ENCODE measurements around the gene LCLAT1. TPM values are rescaled to one million over a fixed set of nuclear protein-coding genes. Genes with fewer than 3 reads are reported as not detected.

LCLAT1 gene
- total RNA-seq, 2 experiments from 2014 or later: 9.2 to 19.6 TPM

DNA sequence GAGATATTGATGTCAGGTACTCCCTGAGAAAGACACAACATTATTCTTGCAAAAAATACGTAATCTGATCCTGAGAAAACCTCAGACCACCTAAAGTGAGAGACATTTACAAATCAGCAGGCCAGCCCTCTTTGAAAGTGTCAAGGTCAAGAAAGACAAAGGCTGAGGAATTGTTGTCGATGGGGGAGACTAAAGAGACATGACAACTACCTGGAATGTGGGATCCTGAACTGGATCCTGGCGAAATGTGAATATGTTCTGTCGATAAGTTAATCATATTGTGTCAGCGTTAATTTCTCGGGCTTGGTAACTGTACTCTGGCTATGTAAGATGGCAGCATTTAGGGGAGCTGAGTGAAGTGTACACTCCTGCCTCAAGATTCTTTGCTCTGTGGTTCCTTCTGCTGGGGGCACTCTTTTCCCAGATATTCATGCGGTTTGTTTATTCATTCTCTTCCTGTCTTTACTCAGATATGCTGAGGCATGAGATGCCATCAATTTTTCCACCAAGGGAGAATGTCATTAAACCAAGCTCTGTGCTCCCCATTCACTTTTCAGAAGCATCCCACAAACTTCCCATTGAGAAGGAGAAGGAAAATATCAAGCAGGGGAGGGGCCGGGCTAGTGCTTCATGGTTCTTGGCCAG lies 205.3 kb downstream of the LCLAT1 start:
- Histone ChIP-seq H2AFZ (ENCODE audit: low read length) (no peak overlapping the region), H3K9me3 (ENCODE audit: low read length) (no peaks in the 10 kb centered on the region), H3K9me2 (ENCODE audit: insufficient read depth, low read length) (no peaks in the 10 kb centered on the region), H3K4me1 (ENCODE audit: insufficient read depth, low read length, poor library complexity, severe bottlenecking) (no peaks in the 10 kb centered on the region), H3K79me2 (ENCODE audit: insufficient read depth, low read depth, low read length) (no peaks in the 10 kb centered on the region), H4K20me1 (ENCODE audit: insufficient read depth, low read length) (no peaks in the 10 kb centered on the region), H3K36me3 (ENCODE audit: insufficient read depth, low read length) (no peaks in the 10 kb centered on the region), H3K4me2 (ENCODE audit: low read length) (no peak overlapping the region), H3K4me3 (ENCODE audit: low read depth, low read length, poor library complexity, severe bottlenecking) (no peak overlapping the region), H3K27ac (ENCODE audit: low read depth, low read length, poor library complexity, severe bottlenecking) (no peak overlapping the region)
- no TSS peak for BruUV-seq (replicated peaks)
- no peak for TF ChIP-seq EZH2phosphoT487 (IDR thresholded peaks at IDR 0.05; ENCODE audit: borderline replicate concordance, low read depth, low read length)
- TF ChIP-seq, protein P1, sequence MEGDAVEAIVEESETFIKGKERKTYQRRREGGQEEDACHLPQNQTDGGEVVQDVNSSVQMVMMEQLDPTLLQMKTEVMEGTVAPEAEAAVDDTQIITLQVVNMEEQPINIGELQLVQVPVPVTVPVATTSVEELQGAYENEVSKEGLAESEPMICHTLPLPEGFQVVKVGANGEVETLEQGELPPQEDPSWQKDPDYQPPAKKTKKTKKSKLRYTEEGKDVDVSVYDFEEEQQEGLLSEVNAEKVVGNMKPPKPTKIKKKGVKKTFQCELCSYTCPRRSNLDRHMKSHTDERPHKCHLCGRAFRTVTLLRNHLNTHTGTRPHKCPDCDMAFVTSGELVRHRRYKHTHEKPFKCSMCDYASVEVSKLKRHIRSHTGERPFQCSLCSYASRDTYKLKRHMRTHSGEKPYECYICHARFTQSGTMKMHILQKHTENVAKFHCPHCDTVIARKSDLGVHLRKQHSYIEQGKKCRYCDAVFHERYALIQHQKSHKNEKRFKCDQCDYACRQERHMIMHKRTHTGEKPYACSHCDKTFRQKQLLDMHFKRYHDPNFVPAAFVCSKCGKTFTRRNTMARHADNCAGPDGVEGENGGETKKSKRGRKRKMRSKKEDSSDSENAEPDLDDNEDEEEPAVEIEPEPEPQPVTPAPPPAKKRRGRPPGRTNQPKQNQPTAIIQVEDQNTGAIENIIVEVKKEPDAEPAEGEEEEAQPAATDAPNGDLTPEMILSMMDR (conservative IDR thresholded peaks at IDR 0.05; ENCODE audit: low read length): no peak
- ChIA-PET POLR2A (interaction anchor here (0.6 kb wide), 1 partner anchor 10 kb away, joined by 4 read pairs; no protein-coding TSS in a partner anchor), CTCF (ENCODE audit: unreplicated experiment) (no interaction called here)
- no peak for DNase-seq (ENCODE audit: low spot score)
- intact Hi-C loops (cut with micrococcal nuclease; ENCODE audit: unreplicated experiment): no loop called here

DNA sequence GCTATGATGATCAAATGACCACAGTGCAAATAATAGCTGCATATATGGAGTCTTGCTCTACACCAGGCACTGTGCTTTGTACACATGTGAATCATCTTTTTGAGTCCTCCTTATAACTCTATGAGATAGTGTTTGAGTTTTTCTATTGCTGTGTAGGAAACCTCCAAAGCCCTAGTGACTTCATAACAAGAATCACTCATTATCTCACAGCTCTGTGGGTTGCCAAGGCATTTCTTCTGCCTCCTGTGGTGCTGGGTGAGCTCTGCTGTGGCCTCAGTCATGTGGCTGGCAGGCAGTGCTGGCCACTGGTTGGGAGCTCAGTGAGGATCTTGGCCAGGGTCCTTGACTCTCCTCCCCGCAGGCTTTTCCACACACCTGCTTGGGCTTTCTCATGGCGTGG lies 206.8 kb downstream of the LCLAT1 start:
- CTCF ChIA-PET (ENCODE audit: unreplicated experiment): no interaction called here
- Histone ChIP-seq H4K20me1 (ENCODE audit: insufficient read depth, low read length) (no peaks in the 10 kb centered on the region), H3K9me3 (ENCODE audit: low read length) (no peaks in the 10 kb centered on the region), H3K79me2 (ENCODE audit: insufficient read depth, low read depth, low read length) (no peaks in the 10 kb centered on the region), H3K4me1 (ENCODE audit: insufficient read depth, low read length, poor library complexity, severe bottlenecking) (no peaks in the 10 kb centered on the region), H3K9me2 (ENCODE audit: insufficient read depth, low read length) (no peaks in the 10 kb centered on the region), H3K27ac (ENCODE audit: low read depth, low read length, poor library complexity, severe bottlenecking) (no peak overlapping the region), H3K4me2 (ENCODE audit: low read length) (no peak overlapping the region), H3K4me3 (ENCODE audit: low read depth, low read length, poor library complexity, severe bottlenecking) (no peak overlapping the region), H2AFZ (ENCODE audit: low read length) (no peak overlapping the region), H3K36me3 (ENCODE audit: insufficient read depth, low read length) (no peaks in the 10 kb centered on the region)
- POLR2A ChIA-PET: interaction anchor here (0.7 to 1.5 kb wide), 2 partner anchors 12 to 421 kb away, joined by 5 read pairs; no protein-coding TSS in a partner anchor
- TF ChIP-seq, protein P1 (conservative IDR thresholded peaks at IDR 0.05; ENCODE audit: low read length): no peak
- no peak for TF ChIP-seq EZH2phosphoT487 (IDR thresholded peaks at IDR 0.05; ENCODE audit: borderline replicate concordance, low read depth, low read length)
- BruUV-seq (replicated peaks): no TSS peak
- DNase-seq (ENCODE audit: low spot score): no peak
- intact Hi-C loops (cut with micrococcal nuclease; ENCODE audit: unreplicated experiment): no loop called here

DNA sequence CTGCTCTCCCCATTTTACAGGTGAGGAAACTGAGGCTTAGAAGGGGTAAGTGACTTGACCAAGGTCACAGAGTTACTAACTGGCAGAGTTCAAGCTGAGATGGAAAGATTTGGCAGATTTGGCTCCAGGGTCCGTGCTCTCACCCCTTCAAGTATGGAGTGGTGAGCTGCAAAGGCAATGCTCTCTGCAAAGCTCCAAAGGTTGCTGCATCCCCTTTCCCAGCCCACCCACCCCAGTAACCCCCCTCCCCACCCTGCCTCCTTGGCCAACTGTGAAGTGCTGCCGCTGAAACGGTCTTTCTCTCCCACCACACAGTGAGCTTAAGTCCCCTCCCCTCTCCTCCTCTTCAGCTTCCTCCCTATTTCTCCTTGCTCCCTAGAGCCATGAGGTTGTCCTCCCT lies 207.4 kb downstream of the LCLAT1 start:
- CTCF ChIA-PET (ENCODE audit: unreplicated experiment): no interaction called here
- no peak for DNase-seq (ENCODE audit: low spot score)
- Histone ChIP-seq H3K9me3 (ENCODE audit: low read length) (no peaks in the 10 kb centered on the region), H3K4me3 (ENCODE audit: low read depth, low read length, poor library complexity, severe bottlenecking) (no peak overlapping the region), H3K36me3 (ENCODE audit: insufficient read depth, low read length) (no peaks in the 10 kb centered on the region), H2AFZ (ENCODE audit: low read length) (no peak overlapping the region), H3K4me1 (ENCODE audit: insufficient read depth, low read length, poor library complexity, severe bottlenecking) (no peaks in the 10 kb centered on the region), H3K4me2 (ENCODE audit: low read length) (no peak overlapping the region), H3K9me2 (ENCODE audit: insufficient read depth, low read length) (no peaks in the 10 kb centered on the region), H4K20me1 (ENCODE audit: insufficient read depth, low read length) (no peaks in the 10 kb centered on the region), H3K27ac (ENCODE audit: low read depth, low read length, poor library complexity, severe bottlenecking) (no peak overlapping the region), H3K79me2 (ENCODE audit: insufficient read depth, low read depth, low read length) (no peaks in the 10 kb centered on the region)
- TF ChIP-seq, protein P1 (conservative IDR thresholded peaks at IDR 0.05; ENCODE audit: low read length): no peak
- TF ChIP-seq EZH2phosphoT487 (IDR thresholded peaks at IDR 0.05; ENCODE audit: borderline replicate concordance, low read depth, low read length): no peak
- no TSS peak for BruUV-seq (replicated peaks)
- POLR2A ChIA-PET: interaction anchor here (1.5 kb wide), 1 partner anchor 12 kb away, joined by 5 read pairs; no protein-coding TSS in a partner anchor
- intact Hi-C loops (cut with micrococcal nuclease; ENCODE audit: unreplicated experiment): no loop called here

Measured in OCI-LY7 (cell line).